ENCODE measurements around the gene USB1. TPM values are rescaled to one million over a fixed set of nuclear protein-coding genes. Genes with fewer than 3 reads are reported as not detected.

Gene USB1
- polyA plus RNA-seq, 4 donors: 20.8 to 30.1 (median 22.0) TPM

DNA sequence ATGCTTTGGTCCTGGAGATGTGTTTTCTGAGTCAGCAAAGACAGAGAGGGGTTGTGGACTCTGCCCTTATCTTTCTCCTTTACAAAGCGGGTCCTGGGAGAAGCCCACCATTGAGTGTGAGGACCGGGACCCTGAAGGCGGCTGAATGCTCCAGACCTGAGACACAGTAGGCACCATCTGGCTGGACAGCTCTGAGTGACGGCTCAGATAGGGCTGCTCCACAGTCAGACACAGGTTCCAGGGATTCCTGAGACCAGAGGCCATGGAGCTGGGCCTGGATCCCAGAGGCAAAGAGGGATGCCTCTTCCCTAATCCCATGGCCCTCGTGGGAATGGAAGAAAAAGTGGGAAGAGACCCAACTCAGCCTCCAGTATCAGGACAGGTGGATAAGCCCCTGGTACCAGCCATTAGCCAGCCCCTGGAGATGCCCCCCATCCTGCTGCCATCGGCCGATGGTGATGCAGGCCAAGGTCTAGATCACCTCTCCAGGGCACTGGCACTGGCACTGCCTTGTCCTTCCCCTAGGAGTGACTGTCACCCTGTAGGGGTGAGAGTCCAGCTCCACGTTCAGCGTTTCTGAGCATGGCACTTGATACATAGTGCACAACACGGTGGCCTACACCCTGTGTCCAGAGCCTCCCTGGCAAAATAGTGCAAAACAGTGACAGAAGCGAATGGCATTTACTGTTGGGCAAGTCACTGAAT is 29.1 kb downstream of the USB1 start:
- DNase-seq (ENCODE audit: low read depth in 4 of 4, low spot score in 2 of 4): no peak

DNA sequence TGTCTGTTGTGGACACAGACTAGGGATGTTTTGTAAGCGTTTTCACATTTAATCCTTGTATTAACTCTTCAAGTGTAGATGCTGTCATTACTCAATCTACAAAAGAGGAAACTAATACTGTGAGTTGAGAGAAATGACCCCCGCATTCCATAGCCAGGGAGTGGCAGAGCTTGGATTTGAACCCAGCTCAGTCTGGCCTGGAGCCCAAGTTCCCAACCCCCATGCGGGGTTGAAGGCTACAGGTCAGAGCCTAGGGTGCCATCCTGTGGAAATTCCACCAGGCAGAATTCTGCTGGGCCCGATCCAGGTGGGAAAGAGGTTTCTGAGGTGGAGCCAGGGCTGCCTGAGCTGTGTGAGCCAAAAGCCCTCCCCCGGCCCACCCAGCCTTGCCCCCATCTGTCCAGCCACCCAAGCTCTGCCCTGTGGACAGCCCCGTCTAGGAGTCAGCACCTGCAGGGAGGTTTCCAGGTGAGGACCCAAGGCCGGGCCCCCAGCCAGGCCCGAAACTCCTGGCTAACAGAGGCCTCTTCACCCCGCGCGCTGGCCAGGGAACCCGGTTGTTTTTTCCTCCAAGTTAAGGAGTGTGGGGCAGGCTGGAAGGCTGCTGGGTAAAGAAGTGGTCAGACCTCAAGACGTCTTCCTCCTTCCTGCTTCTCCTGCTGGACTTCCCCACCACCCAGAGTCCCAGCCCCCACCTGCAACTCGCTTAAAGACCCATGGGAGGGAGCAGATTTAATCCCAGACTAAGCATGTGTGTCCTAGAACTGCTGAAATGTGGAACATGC is 30.0 kb downstream of the USB1 start:
- no peak for DNase-seq (ENCODE audit: low read depth in 4 of 4, low spot score in 2 of 4)

DNA sequence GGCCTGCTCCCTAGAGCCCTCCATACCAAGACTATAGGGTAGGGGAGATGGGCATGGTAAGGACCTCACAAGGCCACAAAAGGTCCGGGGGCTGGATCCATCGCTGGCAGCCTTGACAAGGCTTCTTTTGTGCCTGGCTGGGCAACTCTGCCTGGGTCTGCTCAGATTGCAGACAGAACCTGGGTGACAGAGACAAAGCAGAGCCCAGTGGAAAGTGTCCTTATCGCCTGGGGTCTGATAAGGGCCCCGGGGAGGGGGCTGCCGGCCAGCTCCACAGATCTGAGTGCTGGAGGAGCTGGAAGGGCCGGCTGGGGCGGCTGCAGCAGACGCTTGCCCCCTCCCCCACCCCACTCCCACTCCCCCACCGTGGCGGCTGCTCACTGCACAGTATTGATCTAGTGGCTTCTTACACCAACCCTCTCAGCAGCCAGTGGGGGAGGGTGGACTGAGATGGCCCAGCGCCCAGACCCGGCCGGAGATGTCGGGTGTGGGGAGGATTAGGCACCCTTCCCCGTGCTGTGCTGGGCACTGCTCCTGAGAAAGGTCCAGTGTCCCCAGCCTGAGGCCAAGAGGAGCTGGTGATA is 31.6 kb downstream of the USB1 start:
- no peak for DNase-seq (ENCODE audit: low read depth in 4 of 4, low spot score in 2 of 4)

DNA sequence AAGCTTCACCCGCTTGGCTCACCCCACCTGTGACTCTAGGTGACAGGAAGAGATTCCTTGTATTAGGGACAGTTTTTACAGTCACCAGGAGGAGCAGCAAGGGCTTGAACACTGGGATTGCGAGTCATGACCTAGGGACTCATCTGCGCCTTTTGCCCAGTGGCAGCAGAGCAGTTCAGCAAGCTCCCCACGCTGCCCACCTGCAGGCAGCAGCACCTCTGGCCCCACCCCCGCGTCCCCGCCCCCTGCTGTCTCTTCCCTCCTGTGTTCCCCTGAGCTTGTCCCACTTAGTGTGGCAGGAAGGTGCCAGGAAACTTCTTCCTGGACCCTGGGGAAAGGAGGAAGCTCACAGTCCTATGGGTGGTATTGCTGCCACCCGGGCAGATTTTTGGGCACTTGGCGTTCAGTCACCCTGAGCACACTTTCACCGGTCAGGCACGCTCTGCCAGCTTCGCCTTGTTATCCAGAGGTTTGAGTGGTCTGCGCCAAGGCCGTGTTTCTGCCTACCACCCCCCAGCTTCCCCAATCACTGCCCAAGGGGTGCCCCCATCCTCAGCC is 33.0 kb downstream of the USB1 start:
- no peak for DNase-seq (ENCODE audit: low read depth in 4 of 4, low spot score in 2 of 4)

DNA sequence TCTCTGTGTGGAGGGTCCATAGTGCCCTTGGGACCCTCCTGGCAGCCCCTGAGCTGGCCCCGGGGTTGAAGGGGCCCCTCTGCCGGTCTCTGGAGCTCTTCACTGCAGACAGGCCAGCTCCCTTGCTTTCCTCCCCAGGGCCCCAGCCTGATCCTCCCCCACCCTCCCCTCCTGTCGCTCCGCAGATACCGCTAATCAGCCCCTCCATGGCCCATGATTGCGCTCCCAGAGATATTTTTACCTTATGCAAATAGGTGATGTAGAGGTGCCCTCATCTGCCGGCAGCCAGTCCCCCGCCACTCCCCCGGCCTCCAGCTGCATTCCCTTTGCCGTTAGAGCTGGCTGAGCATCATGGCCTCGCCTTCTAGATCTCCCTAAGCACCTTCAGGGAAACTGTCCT is 33.6 kb downstream of the USB1 start:
- DNase-seq (ENCODE audit: low read depth in 4 of 4, low spot score in 2 of 4): no peak

DNA sequence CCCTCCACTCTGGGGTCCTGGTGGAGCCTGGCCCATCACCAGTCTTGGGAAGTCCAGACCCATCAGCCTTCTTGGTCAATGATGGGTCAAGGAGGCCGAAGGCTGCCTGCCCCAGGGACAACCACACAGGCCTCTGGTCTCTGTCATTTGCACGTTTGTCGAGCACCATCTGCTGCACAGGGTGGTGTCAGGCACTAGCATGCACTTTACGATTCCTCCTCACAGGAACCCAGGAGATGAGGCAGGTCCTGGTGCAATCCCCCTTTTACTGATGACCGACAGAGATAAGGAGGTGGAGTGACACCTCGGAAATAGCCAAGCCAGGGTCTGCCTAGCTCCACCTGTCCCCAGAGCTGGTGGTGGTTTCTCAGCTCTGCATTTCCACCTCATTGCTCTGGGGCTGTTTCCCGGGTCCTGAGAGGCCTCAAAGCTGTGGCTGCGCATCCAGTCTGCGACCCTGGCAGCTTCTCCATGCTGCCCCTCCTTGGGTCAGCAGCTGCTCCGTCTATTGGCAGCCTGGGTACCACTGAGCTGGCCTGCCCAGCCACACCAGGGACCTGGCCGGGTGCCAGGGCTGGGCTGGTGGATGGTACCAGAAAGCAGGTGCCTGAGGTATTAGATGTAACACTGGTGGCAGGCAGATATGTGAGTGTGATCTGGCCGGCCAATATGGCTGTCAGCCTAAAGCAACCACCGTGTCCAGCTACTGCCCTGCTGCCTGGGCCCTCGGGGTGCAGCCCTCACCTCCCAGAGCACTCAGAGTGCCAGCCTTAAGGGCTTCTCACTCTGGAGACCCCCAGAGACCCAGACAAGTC is 34.4 kb downstream of the USB1 start:
- no peak for DNase-seq (ENCODE audit: low read depth in 4 of 4, low spot score in 2 of 4)

DNA sequence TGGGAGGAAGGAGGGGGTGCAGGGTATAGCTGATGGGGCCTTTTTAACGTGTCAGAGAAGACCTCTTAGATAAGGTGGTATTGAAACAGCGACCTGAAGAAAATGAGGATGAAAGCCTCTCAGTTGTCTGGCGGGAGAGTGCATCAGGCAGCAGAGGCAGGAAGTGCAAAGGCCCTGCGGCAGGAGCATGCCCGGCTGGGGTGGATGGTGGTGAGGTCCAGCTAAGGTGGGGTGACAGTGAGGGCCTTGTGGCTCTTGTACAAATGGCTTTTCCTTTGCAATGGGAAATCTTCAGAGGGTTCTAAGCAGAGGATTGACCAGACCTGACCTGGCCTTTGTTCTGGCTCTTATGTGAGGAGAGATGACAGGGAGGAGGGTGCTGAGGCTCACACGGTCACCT is 35.7 kb downstream of the USB1 start:
- DNase-seq (ENCODE audit: low read depth in 4 of 4, low spot score in 2 of 4): no peak

DNA sequence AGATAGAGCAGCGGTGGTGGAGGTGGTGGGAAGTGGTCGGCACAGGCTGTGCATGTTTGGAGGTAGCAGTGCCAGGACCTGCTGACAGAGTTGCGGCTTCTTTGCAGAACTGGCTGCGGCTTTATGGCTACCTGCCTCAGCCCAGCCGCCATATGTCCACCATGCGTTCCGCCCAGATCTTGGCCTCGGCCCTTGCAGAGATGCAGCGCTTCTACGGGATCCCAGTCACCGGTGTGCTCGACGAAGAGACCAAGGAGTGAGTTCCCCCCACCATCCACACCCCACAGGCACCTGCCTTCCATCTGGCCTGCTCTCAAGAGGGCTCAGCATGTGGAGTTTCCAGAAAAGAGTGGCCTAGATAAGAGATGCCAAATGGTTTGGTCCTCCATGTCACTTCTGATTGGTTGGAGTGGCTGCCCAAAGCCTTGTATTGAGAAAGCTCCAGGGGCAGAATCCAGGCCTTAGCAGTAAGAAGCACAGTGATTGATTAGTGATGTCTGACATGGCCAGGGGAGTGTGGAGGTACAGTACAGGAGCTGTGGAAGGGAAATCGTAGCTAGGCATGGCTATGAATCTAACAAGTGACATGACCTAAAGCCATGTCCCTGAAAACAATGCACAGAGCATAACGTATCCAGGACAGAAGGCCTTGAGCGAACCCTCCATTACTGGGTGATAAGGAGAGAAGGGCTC is 36.3 kb downstream of the USB1 start:
- DNase-seq (ENCODE audit: low read depth in 4 of 4, low spot score in 2 of 4): no peak

DNA sequence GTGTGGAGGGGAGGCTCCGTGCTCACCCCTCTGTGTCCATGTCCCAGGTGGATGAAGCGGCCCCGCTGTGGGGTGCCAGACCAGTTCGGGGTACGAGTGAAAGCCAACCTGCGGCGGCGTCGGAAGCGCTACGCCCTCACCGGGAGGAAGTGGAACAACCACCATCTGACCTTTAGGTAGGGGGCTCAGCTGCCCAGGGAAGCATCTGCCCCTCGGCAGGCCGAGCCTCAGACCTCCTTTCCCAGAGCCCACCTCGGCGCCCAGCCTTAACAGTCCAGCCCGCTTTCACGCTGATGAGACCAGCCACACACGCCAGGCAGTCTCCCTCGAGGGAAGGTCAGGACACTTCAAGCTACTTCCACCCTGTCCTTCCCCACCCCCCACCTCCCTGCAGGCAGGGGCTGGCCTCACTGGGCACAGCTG is 37.0 kb downstream of the USB1 start:
- no peak for DNase-seq (ENCODE audit: low read depth in 4 of 4, low spot score in 2 of 4)

DNA sequence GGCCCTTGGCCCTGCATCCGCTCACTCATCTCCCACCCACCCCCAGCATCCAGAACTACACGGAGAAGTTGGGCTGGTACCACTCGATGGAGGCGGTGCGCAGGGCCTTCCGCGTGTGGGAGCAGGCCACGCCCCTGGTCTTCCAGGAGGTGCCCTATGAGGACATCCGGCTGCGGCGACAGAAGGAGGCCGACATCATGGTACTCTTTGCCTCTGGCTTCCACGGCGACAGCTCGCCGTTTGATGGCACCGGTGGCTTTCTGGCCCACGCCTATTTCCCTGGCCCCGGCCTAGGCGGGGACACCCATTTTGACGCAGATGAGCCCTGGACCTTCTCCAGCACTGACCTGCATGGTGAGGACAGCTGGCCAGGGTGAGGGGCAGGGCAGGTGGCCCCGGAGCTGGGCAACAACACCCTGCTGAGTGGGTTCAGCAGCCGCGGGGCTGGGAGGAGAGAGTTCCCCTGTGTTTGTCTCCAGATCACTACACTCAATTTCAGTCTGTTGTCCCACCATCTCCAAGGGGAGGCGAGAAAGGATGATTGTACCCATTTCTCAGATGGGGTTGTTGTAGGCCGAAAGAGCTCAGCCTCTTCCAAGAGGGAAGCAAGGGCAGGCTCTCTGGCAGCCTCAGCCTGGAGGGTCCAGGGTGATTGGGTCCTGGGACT is 38.8 kb downstream of the USB1 start:
- DNase-seq (ENCODE audit: low read depth in 4 of 4, low spot score in 2 of 4): no peak

DNA sequence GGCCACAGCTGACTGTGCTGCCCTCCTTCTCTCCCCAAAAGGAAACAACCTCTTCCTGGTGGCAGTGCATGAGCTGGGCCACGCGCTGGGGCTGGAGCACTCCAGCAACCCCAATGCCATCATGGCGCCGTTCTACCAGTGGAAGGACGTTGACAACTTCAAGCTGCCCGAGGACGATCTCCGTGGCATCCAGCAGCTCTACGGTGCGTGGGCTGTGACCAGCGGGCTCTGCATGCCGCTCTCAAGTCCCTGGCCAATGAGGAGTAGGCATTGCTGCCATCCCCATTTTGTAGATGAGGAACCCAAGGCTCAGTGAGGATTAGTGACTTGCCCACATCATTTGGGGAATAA is 39.3 kb downstream of the USB1 start:
- DNase-seq (ENCODE audit: low read depth in 4 of 4, low spot score in 2 of 4): no peak

DNA sequence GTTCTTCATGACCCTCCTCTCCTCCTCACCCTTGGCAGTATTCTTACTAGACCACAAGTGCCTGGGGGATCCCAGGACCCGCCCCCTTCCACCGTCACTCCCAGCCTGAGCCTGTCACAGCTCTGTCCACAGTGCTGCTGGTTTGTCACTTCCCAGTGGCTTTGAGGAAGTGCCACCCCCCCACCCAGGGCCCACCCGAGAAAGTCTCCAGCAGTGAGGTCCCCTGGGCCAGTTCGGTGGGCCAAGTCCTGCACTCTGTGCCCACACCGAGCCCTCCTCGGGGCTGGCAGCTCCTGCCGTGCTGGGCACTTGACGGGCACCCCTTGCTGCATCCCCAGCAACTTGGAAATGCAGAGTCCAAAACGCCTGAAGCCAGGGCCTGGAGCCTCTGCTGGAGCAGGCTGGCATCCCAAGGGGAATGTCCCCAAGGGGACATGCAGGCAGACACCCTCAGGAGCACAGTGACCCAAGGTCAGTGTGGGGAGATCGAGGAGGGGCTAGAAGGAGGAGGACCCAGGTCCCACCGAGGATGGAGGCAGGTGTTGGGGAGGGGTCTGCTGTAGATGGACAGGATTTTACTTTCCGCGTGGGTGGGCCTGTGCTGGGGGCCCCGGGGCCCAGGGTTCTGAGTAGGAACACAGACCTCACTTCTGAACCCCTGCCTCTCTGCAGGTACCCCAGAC is 39.9 kb downstream of the USB1 start:
- no peak for DNase-seq (ENCODE audit: low read depth in 4 of 4, low spot score in 2 of 4)

DNA sequence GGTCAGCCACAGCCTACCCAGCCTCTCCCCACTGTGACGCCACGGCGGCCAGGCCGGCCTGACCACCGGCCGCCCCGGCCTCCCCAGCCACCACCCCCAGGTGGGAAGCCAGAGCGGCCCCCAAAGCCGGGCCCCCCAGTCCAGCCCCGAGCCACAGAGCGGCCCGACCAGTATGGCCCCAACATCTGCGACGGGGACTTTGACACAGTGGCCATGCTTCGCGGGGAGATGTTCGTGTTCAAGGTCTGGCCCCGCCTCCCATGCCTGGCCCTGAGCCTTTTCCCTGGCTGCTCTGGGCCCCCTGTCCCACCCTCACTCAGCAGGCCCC is 40.4 kb downstream of the USB1 start:
- no peak for DNase-seq (ENCODE audit: low read depth in 4 of 4, low spot score in 2 of 4)

DNA sequence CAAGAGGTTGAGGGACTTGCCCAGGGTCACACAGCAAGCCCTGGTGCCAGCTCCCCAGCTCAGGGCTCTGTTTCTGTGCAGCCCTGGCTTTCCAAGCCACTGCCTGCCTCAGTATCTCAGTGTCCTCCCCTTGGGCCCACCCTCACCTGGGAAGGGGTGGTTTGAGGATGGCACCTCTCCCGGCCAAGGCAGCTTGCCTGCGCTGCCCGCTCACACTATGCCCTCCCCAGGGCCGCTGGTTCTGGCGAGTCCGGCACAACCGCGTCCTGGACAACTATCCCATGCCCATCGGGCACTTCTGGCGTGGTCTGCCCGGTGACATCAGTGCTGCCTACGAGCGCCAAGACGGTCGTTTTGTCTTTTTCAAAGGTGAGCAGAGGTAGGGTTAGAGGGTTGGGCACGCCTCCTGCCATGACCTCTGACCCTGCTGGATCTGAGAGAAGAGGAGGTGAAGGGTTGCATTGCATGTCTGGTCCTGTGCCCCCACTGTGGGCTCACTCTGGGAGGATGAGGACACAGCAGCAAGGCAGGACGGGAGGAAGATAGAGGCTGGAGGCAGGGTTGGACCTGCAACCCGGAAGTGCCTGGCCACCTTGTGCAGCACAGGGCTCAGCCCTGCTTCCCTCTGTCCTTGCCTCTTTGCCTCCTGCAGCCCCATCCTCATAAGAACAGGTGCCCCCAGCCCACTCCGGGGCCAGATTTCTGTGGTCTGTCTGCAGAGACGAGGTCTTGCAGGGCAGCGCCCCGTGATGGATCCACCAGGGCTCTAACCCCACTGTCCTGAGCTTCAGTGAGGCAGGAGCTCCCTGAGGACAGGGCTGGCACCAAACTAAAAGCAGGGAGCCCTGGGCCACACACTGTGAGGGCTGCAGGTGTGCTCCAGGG is 41.0 kb downstream of the USB1 start:
- DNase-seq (ENCODE audit: low read depth in 4 of 4, low spot score in 2 of 4): no peak

DNA sequence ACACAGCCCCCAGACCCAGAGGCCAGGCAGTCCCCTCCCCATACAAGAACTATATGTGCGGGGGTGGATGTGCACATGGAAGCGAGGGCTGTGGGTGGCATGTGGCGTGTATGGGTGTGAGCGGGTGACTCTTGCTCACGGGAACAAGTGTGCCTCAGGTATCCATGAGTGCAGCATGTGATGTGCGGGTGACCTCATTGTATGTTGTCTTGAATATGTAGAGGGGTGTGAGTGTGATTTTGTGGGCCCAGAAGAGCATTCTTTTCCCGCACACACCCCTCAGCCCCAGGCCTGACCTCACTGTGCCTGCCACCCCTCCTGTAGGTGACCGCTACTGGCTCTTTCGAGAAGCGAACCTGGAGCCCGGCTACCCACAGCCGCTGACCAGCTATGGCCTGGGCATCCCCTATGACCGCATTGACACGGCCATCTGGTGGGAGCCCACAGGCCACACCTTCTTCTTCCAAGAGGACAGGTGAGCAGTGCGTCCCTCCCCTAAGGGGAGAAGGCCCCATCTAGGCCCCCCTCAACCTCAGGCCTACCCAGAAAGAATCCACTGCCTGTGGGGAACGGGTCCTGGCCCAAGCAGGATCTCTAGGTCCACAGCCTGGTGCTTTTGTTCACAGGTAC is 41.8 kb downstream of the USB1 start:
- DNase-seq (ENCODE audit: low read depth in 4 of 4, low spot score in 2 of 4): no peak

DNA sequence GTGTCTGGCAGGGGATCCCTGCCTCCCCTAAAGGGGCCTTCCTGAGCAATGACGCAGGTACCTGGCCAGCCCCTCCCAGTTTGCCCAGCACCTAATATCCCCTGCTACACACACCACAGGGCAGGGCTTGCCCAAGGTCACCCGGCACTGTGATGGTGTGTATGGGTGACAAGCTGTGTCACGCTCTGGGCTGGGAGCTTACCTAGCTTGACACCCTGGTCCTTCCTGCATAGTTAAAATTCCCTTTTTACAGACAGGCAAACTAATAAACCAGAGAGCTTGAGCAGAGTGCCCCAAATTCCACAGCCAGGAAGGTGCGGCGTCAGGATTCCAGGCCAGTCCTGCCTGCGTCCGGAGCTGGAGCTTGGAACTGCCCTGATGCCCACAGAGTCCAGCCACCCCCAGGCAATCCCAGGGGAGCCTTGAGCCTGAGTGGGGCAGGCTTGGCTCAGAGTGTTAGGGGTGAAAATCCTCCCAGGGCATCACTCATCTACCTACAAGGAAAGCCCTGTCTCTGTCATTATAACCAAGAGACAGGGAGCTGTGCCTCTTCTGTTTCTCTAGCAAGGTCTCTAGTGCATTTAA is 42.5 kb downstream of the USB1 start:
- no peak for DNase-seq (ENCODE audit: low read depth in 4 of 4, low spot score in 2 of 4)

DNA sequence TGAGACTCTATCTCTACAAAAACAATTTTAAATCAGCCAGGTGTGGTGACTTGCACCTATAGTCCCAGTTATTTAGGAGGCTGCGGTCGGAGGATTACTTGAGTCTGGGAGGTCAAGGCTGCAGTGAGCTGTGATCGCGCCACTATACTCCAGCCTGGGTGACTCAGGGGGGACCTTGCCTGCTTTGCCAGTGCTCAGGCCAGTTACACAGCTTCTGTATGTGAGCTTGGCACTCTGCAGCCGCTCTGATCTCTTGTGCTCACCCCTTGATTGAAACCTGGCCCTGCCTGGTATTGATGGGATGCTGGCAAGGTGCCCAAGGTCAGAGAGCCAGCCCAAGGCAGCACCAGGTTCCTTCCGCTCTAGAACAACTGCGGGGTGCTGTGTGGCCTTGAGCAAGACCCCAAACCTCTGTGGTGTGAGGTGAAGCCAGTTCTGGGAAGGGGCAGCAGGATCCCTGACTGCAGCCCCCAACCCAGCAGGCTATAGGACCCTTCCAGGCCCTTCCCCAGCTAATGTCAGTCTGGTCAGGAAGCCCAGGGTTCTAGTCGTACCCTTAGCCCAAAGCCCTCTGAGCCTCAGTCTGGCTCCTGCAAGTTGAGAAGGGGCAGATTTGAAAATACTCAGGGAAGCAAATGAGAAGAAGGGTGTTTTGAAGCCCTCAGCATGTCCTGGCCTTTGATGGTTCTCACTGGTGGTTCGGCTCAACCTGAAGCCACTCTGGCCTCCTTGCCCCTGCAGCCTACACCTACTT is 43.2 kb downstream of the USB1 start:
- no peak for DNase-seq (ENCODE audit: low read depth in 4 of 4, low spot score in 2 of 4)
